Eye (tissue), 1 donor: ENCODE results near the gene DLG5.

Source experiments
- DNase-seq: peaks from one replicate; pipeline ENCODE4 v3.0.0-alpha.2; 2015

Gene DLG5

DNA sequence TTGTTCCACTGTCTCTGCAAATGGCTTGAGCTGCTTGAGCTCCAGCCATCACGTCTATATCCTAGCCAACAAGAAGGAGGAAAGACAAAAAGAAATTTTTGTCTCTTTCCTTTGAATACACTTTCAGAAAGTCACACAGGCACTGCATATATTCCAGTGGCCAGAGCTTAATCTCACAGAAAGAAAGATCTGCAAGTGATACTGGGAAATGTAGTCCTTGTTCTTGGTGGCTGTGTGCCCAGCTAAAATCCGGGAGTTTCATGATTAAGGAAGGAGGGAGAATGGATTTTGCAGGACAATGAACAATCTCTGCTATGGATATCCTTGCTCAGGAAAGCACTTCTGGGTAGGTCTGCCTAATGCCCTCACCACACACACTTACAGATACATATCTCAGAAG is 19.5 kb upstream of the DLG5 start:
- no peak for DNase-seq

DNA sequence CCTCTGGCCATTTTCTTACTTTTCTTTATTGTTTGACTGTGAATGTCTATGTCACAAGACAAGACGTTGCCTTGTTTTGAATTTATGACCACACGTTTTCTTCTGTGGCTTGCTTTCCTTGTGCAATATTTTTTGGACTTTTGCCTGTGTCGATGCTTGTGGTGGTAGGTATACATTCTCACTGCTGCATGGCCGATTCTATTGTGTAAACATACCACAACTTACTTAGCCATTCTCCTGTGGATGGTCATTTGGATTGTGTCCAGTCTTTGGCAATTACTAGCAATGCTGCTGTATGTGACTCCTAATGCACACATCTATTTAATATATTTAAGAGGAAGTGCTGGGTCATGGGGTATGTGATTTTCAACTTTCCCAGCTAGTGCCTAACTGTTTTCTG is 18.0 kb upstream of the DLG5 start:
- no peak for DNase-seq

DNA sequence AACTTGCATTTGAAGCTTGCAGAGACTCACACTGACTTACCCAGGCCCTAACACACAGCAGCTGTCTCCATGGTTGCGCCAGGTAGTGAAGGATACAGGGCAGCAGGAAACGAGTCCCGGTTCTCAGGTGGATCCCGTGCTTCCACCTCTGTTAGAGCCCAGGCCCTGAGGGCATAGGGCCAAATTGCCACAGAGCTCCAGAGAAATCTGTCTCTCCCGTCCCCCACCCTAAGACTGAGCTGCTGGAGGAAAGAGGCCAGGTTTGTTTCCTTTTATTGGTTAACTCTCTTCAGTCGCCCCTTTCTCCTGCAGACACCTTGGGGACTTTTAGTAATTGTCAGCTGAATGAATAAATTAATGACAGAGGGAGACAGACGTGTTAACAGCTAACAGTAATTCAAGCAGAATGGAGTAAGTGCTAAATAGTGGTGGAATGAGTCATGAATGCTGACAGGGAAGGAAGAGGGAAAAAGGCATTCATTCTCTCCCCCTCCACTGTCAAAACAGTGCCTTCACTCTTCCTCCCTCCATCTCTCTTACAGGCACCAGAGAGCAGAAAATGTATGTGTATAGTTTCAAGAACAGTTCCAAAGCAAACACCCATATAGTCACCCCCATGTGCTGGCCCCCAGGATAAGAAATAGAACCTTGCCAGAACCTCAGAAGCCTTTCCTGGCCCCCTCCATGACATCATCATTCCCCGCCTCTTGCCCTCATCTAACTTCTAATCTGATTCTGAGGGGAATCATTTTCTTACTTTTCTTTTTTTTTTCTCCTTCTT is 16.8 kb upstream of the DLG5 start:
- peak; percentile 58 for DNase-seq

DNA sequence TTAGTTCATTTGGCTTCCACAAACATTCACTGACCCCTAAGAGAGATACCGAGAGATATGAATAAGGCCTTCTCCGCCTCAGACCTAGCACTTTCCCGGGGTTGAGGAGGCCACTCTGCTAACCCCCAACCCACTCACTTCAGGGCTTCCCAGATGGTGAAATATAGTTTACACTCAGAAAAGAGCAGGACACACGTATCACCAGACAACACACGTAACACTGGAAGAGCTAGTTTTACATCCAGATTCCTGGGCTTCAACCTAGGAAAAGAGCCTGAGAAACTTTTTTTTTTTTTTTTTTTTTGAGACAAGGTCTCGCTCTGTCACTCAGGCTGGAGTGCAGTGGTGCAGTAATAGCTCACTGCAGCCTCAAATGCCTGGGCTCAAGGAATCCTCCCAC is 15.2 kb upstream of the DLG5 start:
- DNase-seq = no peak

DNA sequence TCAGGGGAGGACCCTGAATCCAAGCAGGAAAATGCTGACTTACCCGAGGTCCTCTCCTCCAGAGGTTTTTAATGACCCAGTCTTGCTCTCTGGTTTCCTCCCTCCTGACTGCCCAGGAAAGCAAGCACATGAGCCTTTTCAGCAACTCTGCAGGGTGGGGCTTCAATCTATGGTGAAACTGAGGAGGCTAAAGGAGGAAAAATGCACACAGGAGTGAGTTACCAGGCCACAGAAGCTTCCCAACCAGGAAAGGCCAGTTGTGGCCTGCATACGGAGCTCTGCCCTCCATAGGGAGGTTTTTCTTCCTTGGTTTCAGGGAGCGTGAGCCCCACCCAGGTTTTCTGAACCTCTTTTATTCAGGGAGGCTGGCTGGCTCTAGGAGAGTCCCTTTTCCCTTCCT is 14.1 kb upstream of the DLG5 start:
- no peak for DNase-seq

DNA sequence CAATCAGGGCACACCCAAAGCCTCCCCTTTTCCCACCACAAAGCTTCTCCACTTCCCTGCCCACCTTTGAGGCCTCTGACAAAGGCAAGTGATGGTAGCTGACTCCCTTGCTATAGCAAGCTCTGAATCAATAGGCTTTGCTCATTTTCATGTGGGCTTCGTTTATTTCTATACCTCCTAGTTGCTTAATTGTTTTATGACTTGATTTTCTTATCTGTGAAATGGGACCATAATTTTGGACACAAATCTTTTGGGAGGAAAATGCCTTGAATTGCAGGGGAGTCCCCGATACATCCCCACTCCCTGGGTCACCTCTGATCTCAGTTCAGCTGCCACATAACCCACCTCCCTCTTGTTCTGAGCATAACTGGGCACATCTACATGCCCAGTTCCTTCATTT is 13.7 kb upstream of the DLG5 start:
- no peak for DNase-seq

DNA sequence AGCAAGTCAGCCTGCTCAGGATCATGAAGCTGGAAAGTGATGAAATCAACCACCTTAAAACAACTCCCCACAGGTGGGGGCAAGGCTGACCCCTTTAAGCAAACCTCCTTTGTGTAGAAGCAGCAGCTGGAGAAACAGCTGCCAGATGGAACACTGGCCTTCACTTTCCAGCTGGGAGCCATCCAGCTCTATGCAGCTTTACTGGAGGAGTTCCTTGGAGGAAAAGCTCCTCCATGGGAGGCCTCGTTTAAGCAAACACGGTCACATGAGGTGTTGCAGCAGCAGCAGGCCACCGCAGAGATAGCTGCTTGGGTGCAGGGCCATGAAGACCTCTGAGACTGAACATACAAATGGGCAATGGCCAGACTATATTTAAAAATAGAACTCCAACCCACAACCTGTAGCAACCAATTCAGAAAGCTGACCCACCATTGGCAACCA is 13.0 kb upstream of the DLG5 start:
- peak; percentile 73 for DNase-seq

DNA sequence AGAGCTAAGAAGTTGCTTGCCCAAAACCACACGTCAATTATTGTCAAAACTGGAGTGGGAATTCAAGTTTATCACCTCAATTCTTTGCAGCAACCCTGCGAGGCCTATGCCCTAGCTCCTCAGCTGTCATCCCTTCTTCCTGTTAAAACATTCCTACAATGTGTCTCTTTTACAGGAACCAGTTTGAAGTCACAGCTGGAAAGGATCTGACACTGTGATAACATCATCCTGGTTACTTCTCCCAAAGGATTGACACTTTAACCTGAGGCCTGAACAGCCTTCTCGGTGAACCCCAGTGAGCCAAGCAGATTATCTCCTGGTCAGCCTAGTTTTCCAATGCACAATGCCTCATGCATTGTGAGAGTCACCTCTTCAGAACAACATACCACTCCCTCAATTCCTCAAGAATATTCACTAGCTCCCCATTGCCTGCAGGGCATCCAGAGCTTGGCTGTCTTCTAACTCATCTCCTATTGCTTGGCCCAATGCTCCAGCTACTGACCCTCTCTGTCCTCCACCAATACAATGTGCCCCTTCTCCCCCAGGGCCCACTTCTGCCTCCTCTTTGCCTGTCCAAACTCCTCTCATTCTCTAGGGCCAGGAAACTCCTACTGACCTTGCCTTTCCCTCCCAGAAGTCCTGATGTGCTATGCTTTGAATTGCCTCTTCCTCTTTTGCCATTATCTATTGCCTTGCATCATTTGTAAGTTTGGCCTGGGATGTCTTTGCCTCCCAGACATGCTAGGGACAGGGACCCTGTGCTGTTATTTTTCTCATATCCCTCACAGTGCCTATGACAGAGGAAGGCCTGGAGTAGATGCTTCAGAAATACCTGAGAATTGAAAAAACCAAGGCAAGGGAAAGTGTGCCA is 10.4 kb upstream of the DLG5 start:
- DNase-seq = no peak

DNA sequence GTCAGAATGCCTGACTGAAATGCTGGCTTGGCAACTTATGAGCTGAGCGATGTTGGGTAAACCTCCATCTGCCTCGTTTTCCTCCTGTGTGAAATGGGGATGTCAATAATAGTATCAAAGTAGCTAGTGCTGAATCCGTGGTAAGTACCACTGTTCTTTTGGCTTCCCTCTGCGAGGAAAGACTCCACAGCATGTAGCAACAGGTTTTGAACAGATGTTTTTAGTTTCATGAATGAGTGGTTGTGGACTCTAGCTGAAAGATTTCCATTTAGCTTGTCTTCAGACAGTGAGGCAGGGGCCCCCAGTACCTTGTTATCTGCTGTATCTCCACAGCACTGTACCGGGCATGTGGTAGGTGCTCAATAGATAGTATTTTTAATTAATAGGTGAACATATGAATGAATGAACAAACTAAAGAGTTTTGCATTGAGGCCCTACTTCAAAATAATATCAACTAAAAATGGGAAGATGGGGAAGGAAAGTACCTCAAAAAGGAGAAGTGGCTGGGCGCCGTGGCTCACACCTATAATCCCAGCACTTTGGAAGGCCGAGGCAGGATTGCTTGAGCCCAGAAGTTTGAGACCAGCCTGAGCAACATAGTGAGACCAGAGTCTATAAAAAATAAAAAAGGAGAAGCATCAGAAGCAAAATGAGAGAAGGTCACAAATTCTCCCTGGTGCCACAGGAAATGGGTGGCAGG is 5.6 kb upstream of the DLG5 start:
- peak; percentile 33 for DNase-seq

DNA sequence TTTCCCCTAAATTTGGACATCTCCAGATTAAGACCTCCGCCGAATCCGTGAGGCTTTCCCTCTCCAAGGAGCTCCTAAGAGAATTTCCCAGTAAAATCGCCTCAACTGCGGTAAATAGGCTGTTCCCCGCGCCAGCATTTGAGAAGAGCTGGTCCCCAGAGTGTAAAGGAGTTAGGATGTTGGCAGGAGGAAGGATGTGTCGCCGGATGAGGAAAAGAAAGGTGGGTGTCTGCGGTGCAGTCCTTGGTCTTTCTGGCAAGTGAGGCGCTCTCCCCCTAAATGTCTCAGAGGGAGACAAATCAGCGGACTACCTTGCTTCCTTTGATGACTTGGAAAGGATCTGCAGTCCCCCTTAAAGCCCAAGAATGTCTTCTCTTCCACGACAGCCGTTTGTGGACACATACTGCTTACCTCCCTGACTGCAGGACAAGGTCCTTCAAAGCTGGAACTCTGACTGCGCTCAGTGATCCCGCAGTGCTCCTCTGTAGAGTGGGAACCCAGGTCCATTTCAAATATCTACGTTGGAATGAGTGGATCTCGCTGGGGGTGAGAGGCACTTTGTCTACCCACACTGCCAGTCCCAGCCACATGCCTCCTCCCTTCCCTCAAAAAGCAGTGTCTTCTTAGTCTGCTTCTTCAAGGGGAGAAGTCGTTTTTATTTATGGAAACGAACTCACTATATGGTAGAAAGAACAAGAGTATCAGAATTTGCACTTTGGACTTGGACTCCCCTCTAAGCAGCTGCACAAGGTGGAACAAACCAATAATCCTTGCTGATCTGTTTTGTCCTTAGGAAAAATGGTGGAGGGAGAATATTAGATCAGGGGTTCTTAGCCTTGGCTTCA is 1.1 kb upstream of the DLG5 start:
- DNase-seq = no peak

DNA sequence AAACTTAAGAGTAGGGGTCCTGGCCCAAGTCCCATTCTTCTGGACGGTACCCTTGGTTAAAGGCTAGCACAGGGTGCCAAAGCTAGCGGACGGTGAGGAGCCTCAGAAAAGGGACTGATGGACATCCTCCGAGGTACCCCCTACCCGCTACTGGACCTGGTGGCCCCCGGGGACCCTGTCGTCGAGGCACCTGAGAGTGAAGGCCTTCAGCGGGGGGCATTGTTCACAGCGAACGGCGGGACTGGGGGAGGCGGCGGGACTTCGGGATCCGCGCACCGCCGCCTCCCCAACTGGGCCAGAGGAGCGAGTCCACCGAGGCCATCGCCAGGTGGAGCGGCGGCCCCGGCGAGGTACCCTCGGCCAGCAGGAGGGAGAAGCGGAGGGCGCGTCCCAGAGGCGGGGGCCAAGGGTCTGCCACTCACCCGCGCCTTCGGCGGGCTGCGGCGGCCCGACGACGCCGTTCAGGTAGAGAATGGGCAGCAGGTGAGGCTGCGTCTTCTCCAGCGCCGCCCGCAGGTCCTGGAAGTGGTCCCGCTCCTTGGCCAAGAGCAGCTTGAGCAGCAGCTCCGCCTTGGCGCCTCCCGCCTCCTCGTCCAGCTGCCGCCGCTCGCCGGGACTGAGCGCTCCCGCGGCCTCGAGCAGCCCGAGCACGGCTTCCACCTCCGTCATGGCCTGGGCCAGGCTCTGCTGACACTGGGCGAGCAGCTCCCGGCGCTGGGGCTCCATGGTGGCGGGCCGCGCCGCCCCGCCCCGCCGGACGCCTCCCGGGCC is 575 bp downstream of the DLG5 start:
- peak; percentile 78 for DNase-seq

DNA sequence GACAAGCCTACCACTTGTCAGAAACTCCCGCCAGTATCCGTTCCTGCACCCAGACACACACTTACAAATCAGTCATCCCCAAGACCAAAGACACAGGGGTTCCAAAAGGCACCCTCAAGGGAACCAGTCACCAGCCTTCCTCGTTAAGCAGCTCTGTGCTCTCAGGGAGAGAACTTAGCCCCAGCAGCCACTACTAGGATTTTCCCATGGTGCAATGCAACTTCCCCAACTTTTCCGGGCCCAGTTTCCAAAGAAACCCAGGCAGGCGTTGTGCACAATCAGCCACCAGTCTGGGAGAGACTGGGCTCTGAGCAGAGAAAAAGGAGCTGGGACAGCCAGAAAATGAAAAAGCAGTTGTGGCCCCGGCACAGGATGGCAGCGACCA is 1.2 kb downstream of the DLG5 start:
- DNase-seq = peak; percentile 74

DNA sequence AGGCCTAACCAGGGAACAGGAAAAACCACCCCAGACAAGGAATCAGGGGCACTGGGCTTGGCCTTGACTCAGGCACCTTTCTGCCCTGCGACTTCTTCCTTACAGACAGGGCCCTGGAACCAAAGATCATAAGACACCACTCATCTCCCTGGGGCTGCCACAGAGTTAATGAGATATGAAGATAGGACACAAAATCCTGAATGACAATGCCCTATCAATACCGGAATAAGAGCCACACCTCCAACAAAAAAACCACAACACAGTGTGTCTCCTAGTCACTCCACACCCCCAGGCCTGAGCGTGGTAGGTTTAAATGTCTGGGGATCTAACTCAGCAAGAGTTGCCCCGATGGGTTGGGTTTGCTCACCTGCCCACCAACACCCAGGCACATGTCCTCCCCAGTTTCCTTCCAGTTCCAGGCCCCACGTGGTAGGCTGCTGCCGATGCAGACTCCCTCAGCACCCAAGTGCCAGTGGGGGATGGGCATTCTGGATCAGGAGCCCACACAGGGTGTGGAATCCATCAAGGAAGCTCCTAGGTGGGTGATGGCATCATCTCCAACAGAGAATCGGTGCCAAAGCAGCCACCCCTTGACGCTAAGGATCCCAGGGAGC is 3.9 kb downstream of the DLG5 start:
- DNase-seq = no peak

DNA sequence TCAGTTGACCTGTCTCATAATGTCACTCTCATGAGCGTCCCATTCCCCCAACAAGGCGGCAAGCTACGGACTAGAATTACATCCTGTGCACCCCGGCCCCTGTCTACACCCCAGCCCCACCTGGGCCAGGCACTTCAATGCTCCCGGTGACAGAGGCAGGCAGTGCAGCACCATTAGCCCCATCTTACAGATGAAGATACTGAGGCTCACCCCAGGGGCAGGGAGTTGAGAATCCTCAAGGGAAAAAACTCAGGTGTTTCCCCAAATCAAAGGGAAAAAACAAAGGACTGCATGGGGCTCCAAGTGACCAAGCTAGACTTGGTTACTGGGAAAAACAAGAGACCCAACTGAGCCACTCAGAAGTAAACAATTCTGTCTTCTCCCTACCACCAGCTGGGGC is 4.5 kb downstream of the DLG5 start:
- DNase-seq = no peak

DNA sequence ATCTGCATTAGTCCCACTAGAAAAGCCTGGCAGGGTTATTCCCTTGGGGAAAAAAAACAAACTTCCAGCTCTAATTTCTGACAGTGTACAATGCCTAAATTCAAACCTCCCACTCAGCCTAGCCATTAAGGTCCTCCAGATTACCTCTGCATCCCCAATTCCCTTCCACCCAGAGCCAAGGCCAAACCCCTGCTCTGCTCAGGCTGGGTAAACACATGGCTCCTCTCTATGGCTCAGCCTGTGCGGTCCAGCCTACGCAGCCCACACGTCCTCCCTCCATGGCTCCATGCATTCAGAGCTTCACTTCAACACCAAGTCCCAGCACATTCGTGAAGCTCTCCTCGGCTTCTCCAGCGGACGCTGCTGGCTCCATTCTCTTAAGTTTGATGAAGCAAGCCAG is 5.2 kb downstream of the DLG5 start:
- no peak for DNase-seq

DNA sequence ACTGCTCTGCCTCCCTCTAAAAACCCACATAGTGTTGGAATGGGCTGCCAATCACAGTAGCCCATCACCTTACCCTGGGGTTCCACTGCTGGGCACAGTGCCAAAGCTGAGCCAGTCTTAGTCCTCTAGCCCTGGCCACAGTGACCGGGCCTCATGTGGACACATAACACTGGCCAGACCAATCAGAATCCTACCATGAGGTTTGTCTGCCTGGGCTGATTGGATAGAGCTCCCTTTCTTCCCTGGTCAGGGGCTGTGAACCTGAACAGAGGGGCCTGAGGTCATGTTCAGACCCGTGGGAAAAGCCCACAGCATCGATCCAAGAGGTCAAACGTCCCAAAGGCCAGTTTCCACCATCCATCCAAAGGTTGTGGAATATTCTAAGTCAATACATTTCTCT is 6.1 kb downstream of the DLG5 start:
- DNase-seq = no peak

DNA sequence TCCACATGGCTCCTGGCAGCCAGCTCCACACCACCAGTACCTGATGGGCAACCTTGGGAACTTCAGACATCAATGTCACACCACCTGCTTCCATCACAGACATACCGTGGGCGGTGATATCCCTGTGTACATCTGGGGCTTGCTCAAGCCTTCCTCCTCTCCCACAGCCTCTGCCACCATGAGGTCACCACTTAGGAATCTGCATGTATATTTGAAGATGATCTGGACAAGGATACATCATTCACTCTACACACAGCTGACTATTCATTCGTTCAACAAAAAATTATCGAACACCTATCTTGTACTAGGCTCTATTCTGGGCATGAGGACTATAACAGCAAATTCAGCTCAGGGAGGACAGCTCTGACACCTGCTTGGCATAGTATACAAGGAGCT is 6.8 kb downstream of the DLG5 start:
- peak; percentile 37 for DNase-seq

DNA sequence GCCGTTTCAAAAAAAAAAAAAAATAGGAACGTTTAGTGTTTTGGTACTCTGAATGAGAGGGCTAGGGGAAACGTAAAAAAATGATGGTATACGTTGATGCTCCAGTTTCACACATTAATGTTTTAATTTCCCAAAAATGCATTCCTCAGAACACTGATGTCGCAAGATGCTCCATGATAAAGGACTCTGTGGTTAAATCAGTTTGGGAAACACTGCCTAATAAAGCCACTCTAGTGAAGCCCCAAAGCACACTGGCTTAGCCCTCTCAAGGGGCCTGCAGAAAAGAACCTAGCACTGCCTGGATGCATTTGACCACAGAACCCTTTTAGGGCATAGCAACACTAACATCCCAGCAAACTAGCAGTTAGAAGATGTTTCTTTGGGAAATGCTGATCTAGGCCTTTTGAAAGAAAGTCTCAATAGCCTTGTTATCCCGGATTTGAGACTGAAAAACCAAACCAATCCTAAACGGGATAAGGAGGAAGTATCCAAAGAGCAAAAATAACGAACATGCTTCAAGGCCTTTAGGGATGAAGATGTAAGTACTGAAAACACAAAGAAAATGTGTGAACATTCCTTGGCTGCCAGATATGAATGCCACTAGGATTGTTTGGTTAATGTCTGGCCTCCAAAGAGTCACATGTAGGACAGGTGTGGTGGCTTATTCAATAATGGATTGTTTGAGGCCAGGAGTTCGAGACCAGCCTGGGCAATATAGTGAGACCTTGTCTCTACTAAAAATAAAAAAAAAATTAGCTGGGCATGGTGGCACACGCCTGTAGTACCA is 11.0 kb downstream of the DLG5 start:
- DNase-seq = no peak

DNA sequence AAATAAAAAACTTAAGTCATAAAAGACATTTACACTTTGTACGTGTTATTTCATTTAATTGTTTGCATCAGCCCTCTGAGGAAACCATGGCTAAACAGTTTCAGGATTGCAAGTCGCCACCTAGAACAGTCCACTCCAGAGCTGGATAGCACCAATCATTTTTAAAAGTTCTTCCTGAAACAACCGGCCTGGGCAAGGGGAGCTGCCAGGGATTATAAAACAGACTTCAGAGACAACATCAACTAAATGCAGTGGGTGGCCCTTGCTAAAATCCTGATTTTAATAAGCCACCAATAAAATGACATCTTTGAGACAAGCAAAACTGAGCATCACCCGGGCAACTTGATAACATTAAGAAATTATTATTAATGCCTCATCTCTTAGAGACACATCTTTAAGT is 13.5 kb downstream of the DLG5 start:
- no peak for DNase-seq

DNA sequence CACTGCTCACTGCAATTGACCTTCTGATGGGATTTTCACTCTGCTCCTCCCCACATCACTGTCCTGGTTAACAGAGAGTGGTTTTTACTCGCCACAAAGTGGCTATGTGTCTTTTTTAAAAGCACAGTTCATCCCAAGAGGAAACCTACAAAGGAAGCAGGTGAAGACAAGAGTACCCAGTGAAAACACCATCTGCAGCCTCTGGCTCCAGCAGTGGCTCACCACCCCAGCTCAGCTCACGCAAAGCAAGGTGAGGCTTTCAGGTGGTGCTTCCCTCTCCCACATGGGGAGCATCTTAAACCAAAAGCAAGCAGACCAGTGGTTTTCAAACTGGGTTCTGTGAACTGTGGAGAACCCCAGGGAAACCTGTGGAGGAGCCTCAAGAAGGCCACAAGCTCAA is 14.0 kb downstream of the DLG5 start:
- DNase-seq = no peak
